HCT116 (cell line): ENCODE data around the gene LRIG3. TPM values are rescaled to one million over a fixed set of nuclear protein-coding genes. Genes with fewer than 3 reads are reported as not detected.

Experiments used
- ATAC-seq: fragments of 200-7000 bp; cut with Tn5 transposase; 2 replicates; pipeline ENCODE4 v1.9.1; 2020; ENCODE audit warnings: mild to moderate bottlenecking, moderate library complexity
- BruUV-seq: library from RNA; stranded (reverse); fragments of 400-500 nt; replicated peaks from 2 replicates; lab custom pipeline; 2021; lab: Mats Ljungman, UMichigan
- CTCF ChIA-PET: fragments of 300-600 bp; sonication (Branson Sonifier 250); formaldehyde crosslinking; loops from one replicate; lab custom pipeline; 2021; ENCODE audit warnings: antibody characterized with exemption; lab: Charles Lee
- POLR2A ChIA-PET: fragments of 300-600, 350-600 bp; sonication (Branson Sonifier 250); formaldehyde crosslinking; loops from one replicate; lab custom pipeline; 2021; ENCODE audit warnings: antibody characterized with exemption; lab: Charles Lee
- RAD21 ChIA-PET, 2 experiments: fragments of 300-600 bp; sonication (Branson Sonifier 250); formaldehyde crosslinking; loops; one replicate each; lab custom pipeline; 2023; ENCODE audit warnings: low total read pairs in 2 of 2; ENCODE audit not compliant: uncharacterized antibody in 2 of 2, unreplicated experiment in 2 of 2, low non-redundant PET in 1 of 2; lab: Charles Lee
- DNase-seq: peaks from one replicate; pipeline ENCODE4 v3.0.0-alpha.2; 2010; ENCODE audit warnings: low read depth, low spot score
- H2AFZ ChIP-seq: fragments of 200-600 bp; shearing (Covaris generic), sonication (generic); 2 replicates; pipeline ENCODE4 v1.6.1; 2017; ENCODE audit warnings: low read depth, mixed run types, mixed read lengths, antibody characterized with exemption, low read length; ENCODE audit not compliant: poor library complexity, severe bottlenecking
- H3K27ac ChIP-seq: 2 replicates; pipeline ENCODE4 v1.5.1; 2012; ENCODE audit warnings: low read depth, low read length
- H3K27me3 ChIP-seq: fragments of 200-600 bp; sonication (generic); 2 replicates; pipeline ENCODE4 v1.6.1; 2016; ENCODE audit warnings: mixed run types, low read length, mixed read lengths; ENCODE audit not compliant: insufficient read depth
- H3K36me3 ChIP-seq, 2 experiments: fragments of 200-500 bp in 1 of 2; fragments of 200-600 bp in 1 of 2; sonication (Bioruptor generic) in 1 of 2; sonication (generic) in 1 of 2; 2 replicates each; pipeline versions ENCODE4 v1.5.1 to v1.6.1; 2014 to 2016; ENCODE audit warnings: low read length in 2 of 2, inconsistent platforms in 1 of 2, mixed read lengths in 1 of 2, mixed run types in 1 of 2; ENCODE audit not compliant: insufficient read depth in 2 of 2, control insufficient read depth in 1 of 2
- H3K4me1 ChIP-seq, 2 experiments: fragments of 200-600 bp in 1 of 2; sonication (generic) in 1 of 2; 2 replicates each; pipeline versions ENCODE4 v1.5.1 to v1.6.1; 2012 to 2017; ENCODE audit warnings: low read length in 2 of 2, inconsistent platforms in 1 of 2, mild to moderate bottlenecking in 1 of 2, mixed read lengths in 1 of 2, mixed run types in 1 of 2, moderate library complexity in 1 of 2; ENCODE audit not compliant: insufficient read depth in 2 of 2, control insufficient read depth in 1 of 2
- H3K4me2 ChIP-seq: fragments of 200-600 bp; sonication (generic); 2 replicates; pipeline ENCODE4 v1.6.1; 2017; ENCODE audit warnings: mixed run types, low read length, mixed read lengths
- H3K4me3 ChIP-seq, 2 experiments: fragments of 200-600 bp in 1 of 2; sonication (generic) in 1 of 2; replicated peaks in 1 of 2; 2 replicates each; pipeline ENCODE4 v1.5.1; 2011 to 2016; ENCODE audit warnings: low read length in 2 of 2, control low read depth in 1 of 2, low read depth in 1 of 2, mild to moderate bottlenecking in 1 of 2, mixed read lengths in 1 of 2, mixed run types in 1 of 2
- H3K79me2 ChIP-seq: fragments of 200-600 bp; sonication (generic); 2 replicates; pipeline ENCODE4 v1.6.1; 2017; ENCODE audit warnings: mild to moderate bottlenecking, mixed run types, low read length, moderate library complexity, mixed read lengths; ENCODE audit not compliant: insufficient read depth
- H3K9ac ChIP-seq: fragments of 200-600 bp; sonication (generic); 2 replicates; pipeline ENCODE4 v1.6.1; 2016; ENCODE audit warnings: low read length, mixed read lengths
- H3K9me2 ChIP-seq: fragments of 200-600 bp; sonication (generic), shearing (Covaris generic); 2 replicates; pipeline ENCODE4 v1.6.1; 2017; ENCODE audit warnings: mixed run types, mild to moderate bottlenecking, moderate library complexity; ENCODE audit not compliant: insufficient read depth
- H3K9me3 ChIP-seq, 2 experiments: fragments of 200-500 bp in 1 of 2; fragments of 200-600 bp in 1 of 2; sonication (Bioruptor generic) in 1 of 2; sonication (generic) in 1 of 2; 2 replicates each; pipeline ENCODE4 v1.6.1; 2014 to 2017; ENCODE audit warnings: low read length in 2 of 2, mixed read lengths in 2 of 2, inconsistent platforms in 1 of 2, low read depth in 1 of 2, mild to moderate bottlenecking in 1 of 2, mixed run types in 1 of 2, moderate library complexity in 1 of 2; ENCODE audit not compliant: control insufficient read depth in 1 of 2, insufficient read depth in 1 of 2
- H4K20me1 ChIP-seq: fragments of 200-600 bp; sonication (generic), shearing (Covaris generic); 2 replicates; pipeline ENCODE4 v1.6.1; 2017; ENCODE audit warnings: mixed run types, mild to moderate bottlenecking, moderate library complexity; ENCODE audit not compliant: insufficient read depth
- CBX3 ChIP-seq: IDR thresholded peaks from 2 replicates; pipeline ENCODE4 v1.6.1; 2012; ENCODE audit warnings: low read depth
- EGR1 ChIP-seq: IDR thresholded peaks from 2 replicates; pipeline ENCODE4 v1.6.1; 2012; ENCODE audit warnings: low read depth
- ELF1 ChIP-seq: IDR thresholded peaks from 2 replicates; pipeline ENCODE4 v1.6.1; 2012; ENCODE audit warnings: low read depth, borderline replicate concordance
- EZH2 ChIP-seq: fragments of 200-600 bp; sonication (generic); IDR thresholded peaks from 2 replicates; pipeline ENCODE4 v1.6.1; 2017; ENCODE audit warnings: antibody characterized with exemption, mixed run types
- EZH2phosphoT487 ChIP-seq: fragments of 200-600 bp; IDR thresholded peaks from 2 replicates; pipeline ENCODE4 v1.6.1; 2018; ENCODE audit warnings: antibody characterized with exemption, borderline replicate concordance
- FOSL1 ChIP-seq: IDR thresholded peaks from 2 replicates; pipeline ENCODE4 v1.6.1; 2012; ENCODE audit warnings: low read depth
- POLR2A ChIP-seq: IDR thresholded peaks from 2 replicates; pipeline ENCODE4 v1.7.0; 2011; ENCODE audit warnings: borderline replicate concordance; ENCODE audit not compliant: insufficient read depth, insufficient read length; ENCODE audit errors: extremely low read depth
- POLR2AphosphoS5 ChIP-seq: IDR thresholded peaks from 2 replicates; pipeline ENCODE4 v1.6.1; 2011; ENCODE audit warnings: mild to moderate bottlenecking, low read depth, low read length, moderate library complexity
- RAD21 ChIP-seq: IDR thresholded peaks from 2 replicates; pipeline ENCODE4 v1.6.1; 2012; ENCODE audit warnings: low read depth, mild to moderate bottlenecking
- SIN3A ChIP-seq: IDR thresholded peaks from 2 replicates; pipeline ENCODE4 v1.6.1; 2012; ENCODE audit warnings: low read depth
- SP1 ChIP-seq: IDR thresholded peaks from 2 replicates; pipeline ENCODE4 v1.6.1; 2012; ENCODE audit warnings: low read depth
- SRF ChIP-seq: IDR thresholded peaks from 2 replicates; pipeline ENCODE4 v1.6.1; 2012; ENCODE audit warnings: low read depth
- TCF7L2 ChIP-seq: IDR thresholded peaks from 2 replicates; pipeline ENCODE4 v1.7.0; 2011; ENCODE audit warnings: borderline replicate concordance, inconsistent platforms; ENCODE audit not compliant: insufficient read depth, insufficient read length; ENCODE audit errors: extremely low read depth
- YY1 ChIP-seq: IDR thresholded peaks from 2 replicates; pipeline ENCODE4 v1.6.1; 2011; ENCODE audit warnings: low read length, low read depth, moderate library complexity, mild to moderate bottlenecking; ENCODE audit not compliant: insufficient replicate concordance; ENCODE audit errors: extremely low read depth
- ZNF274 ChIP-seq: fragments of 200-500 bp; sonication (Bioruptor generic); IDR thresholded peaks from 2 replicates; pipeline ENCODE4 v1.6.1; 2014; ENCODE audit warnings: mild to moderate bottlenecking, low read depth, low read length, inconsistent platforms
- intact Hi-C: fragments of 100-400 bp; cut with micrococcal nuclease; formaldehyde crosslinking; loops from 2 replicates; pipeline ENCODE4 v1.10.0; 2022
- total RNA-seq: library from RNA; stranded (reverse); gene quantifications from one replicate; pipeline ENCODE4 v1.2.1, GENCODE V29; 2021; ENCODE audit not compliant: unreplicated experiment
- TF ChIP-seq, protein P1 (sequence below): IDR thresholded peaks from 2 replicates; pipeline ENCODE4 v1.6.1; 2012; ENCODE audit warnings: low read depth
- TF ChIP-seq, protein P2 (sequence below): IDR thresholded peaks from 2 replicates; pipeline ENCODE4 v1.6.1; 2011; ENCODE audit warnings: mild to moderate bottlenecking, low read length, moderate library complexity; ENCODE audit not compliant: insufficient replicate concordance; ENCODE audit errors: extremely low read depth
- TF ChIP-seq, protein P3 (sequence below), 3 experiments: fragments of 200-600 bp in 1 of 3; sonication (generic) in 1 of 3; IDR thresholded peaks in 2 of 3; conservative IDR thresholded peaks in 1 of 3; 2 replicates each; pipeline ENCODE4 v1.5.1; 2012 to 2017; ENCODE audit warnings: low read depth in 2 of 3, low read length in 2 of 3, antibody characterized with exemption in 1 of 3, borderline replicate concordance in 1 of 3, control low read depth in 1 of 3, mild to moderate bottlenecking in 1 of 3, mixed read lengths in 1 of 3, mixed run types in 1 of 3, moderate library complexity in 1 of 3; ENCODE audit not compliant: insufficient read depth in 1 of 3
- TF ChIP-seq, protein P4 (sequence below): IDR thresholded peaks from 2 replicates; pipeline ENCODE4 v1.6.1; 2012
- TF ChIP-seq, protein P5 (sequence below): IDR thresholded peaks from 2 replicates; pipeline ENCODE4 v1.6.1; 2012

Gene LRIG3
- total RNA-seq, 1 experiment from 2014 or later, result 11.1 TPM

DNA sequence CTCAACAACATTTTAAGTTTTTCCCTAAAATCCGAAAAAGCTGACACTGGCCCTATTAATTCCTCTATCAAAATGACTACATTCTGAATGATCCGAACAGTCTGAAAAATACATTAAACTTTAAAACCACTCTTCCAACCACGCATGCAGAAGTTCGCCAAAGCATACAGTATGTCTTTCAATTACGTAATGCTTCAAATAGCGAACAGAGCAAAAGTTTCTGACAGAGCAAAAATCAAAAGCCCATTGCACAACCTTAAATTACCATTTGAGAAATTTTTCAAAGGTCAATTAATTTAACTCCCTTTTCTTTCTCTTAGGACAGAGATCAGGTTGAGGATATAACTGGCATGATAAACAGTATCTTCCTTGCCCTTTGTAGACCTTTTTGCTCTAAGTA is 33.2 kb downstream of the LRIG3 start:
- H3K9me3 ChIP-seq, result no peaks in the 10 kb centered on the region
- no peak overlapping the region for H3K27ac ChIP-seq
- intact Hi-C loops, result no loop called here
- ChIA-PET CTCF (no interaction called here), RAD21 (no interaction called here), POLR2A (no interaction called here)
- no peak overlapping the region for H3K4me2 ChIP-seq
- TF ChIP-seq EZH2phosphoT487, result no peak
- TF ChIP-seq POLR2A, result no peak
- TF ChIP-seq, protein P1, sequence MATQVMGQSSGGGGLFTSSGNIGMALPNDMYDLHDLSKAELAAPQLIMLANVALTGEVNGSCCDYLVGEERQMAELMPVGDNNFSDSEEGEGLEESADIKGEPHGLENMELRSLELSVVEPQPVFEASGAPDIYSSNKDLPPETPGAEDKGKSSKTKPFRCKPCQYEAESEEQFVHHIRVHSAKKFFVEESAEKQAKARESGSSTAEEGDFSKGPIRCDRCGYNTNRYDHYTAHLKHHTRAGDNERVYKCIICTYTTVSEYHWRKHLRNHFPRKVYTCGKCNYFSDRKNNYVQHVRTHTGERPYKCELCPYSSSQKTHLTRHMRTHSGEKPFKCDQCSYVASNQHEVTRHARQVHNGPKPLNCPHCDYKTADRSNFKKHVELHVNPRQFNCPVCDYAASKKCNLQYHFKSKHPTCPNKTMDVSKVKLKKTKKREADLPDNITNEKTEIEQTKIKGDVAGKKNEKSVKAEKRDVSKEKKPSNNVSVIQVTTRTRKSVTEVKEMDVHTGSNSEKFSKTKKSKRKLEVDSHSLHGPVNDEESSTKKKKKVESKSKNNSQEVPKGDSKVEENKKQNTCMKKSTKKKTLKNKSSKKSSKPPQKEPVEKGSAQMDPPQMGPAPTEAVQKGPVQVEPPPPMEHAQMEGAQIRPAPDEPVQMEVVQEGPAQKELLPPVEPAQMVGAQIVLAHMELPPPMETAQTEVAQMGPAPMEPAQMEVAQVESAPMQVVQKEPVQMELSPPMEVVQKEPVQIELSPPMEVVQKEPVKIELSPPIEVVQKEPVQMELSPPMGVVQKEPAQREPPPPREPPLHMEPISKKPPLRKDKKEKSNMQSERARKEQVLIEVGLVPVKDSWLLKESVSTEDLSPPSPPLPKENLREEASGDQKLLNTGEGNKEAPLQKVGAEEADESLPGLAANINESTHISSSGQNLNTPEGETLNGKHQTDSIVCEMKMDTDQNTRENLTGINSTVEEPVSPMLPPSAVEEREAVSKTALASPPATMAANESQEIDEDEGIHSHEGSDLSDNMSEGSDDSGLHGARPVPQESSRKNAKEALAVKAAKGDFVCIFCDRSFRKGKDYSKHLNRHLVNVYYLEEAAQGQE, result no peak
- no peak for TF ChIP-seq ELF1
- TF ChIP-seq, protein P2, sequence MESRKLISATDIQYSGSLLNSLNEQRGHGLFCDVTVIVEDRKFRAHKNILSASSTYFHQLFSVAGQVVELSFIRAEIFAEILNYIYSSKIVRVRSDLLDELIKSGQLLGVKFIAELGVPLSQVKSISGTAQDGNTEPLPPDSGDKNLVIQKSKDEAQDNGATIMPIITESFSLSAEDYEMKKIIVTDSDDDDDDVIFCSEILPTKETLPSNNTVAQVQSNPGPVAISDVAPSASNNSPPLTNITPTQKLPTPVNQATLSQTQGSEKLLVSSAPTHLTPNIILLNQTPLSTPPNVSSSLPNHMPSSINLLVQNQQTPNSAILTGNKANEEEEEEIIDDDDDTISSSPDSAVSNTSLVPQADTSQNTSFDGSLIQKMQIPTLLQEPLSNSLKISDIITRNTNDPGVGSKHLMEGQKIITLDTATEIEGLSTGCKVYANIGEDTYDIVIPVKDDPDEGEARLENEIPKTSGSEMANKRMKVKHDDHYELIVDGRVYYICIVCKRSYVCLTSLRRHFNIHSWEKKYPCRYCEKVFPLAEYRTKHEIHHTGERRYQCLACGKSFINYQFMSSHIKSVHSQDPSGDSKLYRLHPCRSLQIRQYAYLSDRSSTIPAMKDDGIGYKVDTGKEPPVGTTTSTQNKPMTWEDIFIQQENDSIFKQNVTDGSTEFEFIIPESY, result no peak
- TF ChIP-seq ZNF274, result no peak
- no peak for TF ChIP-seq SP1
- no peak for TF ChIP-seq FOSL1
- no peak for TF ChIP-seq TCF7L2
- no peak for TF ChIP-seq RAD21
- no peak for TF ChIP-seq SIN3A
- TF ChIP-seq, protein P3, sequence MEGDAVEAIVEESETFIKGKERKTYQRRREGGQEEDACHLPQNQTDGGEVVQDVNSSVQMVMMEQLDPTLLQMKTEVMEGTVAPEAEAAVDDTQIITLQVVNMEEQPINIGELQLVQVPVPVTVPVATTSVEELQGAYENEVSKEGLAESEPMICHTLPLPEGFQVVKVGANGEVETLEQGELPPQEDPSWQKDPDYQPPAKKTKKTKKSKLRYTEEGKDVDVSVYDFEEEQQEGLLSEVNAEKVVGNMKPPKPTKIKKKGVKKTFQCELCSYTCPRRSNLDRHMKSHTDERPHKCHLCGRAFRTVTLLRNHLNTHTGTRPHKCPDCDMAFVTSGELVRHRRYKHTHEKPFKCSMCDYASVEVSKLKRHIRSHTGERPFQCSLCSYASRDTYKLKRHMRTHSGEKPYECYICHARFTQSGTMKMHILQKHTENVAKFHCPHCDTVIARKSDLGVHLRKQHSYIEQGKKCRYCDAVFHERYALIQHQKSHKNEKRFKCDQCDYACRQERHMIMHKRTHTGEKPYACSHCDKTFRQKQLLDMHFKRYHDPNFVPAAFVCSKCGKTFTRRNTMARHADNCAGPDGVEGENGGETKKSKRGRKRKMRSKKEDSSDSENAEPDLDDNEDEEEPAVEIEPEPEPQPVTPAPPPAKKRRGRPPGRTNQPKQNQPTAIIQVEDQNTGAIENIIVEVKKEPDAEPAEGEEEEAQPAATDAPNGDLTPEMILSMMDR (IDR thresholded peaks at IDR 0.05 in 2 of 3, conservative IDR thresholded peaks at IDR 0.05 in 1 of 3; ENCODE audit: borderline replicate concordance in 1 of 3, insufficient read depth in 1 of 3, low read depth in 2 of 3, low read length in 2 of 3), result no peak
- no peak for TF ChIP-seq EGR1
- no peak for TF ChIP-seq YY1
- no peak for TF ChIP-seq SRF
- TF ChIP-seq CBX3, result no peak
- TF ChIP-seq EZH2, result no peak
- TF ChIP-seq, protein P4, sequence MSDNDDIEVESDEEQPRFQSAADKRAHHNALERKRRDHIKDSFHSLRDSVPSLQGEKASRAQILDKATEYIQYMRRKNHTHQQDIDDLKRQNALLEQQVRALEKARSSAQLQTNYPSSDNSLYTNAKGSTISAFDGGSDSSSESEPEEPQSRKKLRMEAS, result no peak
- no peak for TF ChIP-seq POLR2AphosphoS5
- TF ChIP-seq, protein P5, sequence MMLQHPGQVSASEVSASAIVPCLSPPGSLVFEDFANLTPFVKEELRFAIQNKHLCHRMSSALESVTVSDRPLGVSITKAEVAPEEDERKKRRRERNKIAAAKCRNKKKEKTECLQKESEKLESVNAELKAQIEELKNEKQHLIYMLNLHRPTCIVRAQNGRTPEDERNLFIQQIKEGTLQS, result no peak
- H2AFZ ChIP-seq, result no peak overlapping the region
- no peaks in the 10 kb centered on the region for H3K9me2 ChIP-seq
- H3K4me1 ChIP-seq, result no peaks in the 10 kb centered on the region
- no peaks in the 10 kb centered on the region for H3K27me3 ChIP-seq
- no peak overlapping the region for H3K9ac ChIP-seq
- peaks cover 2 to 27% of the 10 kb centered on the region in 2 experiments; a peak in 3 of 4 replicates for H3K36me3 ChIP-seq
- peaks cover 9% of the 10 kb centered on the region; the same call in 1 of the 2 replicates for H3K79me2 ChIP-seq
- no peak for DNase-seq
- BruUV-seq, result no TSS peak
- ATAC-seq, result no peak
- H3K4me3 ChIP-seq, result no peak overlapping the region
- no peaks in the 10 kb centered on the region for H4K20me1 ChIP-seq
